Measurements from ENCODE around the gene FAM20C. TPM values are rescaled to one million over a fixed set of nuclear protein-coding genes. Genes with fewer than 3 reads are reported as not detected.

FAM20C gene
- total RNA-seq, 1 donor from 2014 or later: 21.9 TPM

DNA sequence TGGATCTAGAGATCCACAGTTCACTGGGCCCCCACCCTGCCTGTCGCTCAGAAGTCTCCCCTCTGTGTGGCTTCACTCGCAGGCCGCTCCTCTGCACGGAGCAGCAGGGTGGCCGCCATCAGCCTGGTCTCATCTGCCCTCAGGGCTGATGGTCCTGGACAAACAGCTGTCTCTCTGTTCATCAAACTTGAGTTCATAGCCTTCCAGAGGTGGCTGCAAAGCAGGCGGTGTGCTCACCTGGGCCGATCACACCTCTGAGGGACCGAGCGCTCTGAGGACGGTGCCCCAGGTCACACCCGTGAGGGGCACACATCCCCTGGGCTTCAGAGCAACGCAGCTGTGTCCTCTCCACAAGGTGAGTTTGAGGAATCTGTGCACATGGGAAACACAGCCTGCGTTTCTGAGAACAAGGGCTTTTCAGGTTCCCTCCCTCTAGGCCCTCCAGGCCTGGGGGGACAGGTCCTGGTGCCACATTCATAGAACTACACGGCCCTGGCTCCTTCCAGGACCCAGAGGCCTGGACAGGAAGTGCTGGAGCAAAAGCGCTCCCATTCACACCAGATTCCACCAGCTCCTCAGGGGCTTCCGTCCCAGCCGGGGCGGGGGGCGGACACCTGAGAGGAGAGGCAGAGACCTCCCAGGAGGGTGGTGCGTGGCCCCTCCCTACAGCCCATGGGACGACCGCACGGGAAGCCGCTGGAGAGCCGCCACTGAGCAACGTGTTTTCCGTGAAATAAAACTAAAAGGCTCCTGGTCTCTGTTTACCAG lies 31.2 kb upstream of the FAM20C start:
- no peak for DNase-seq (ENCODE audit: low read depth, low spot score)
- Mint-ChIP-seq H3K27me3 (ENCODE audit: low read depth) (no peaks in the 10 kb centered on the region), H3K27ac (ENCODE audit: unreplicated experiment) (peak overlapping the region; percentile 27), H3K4me1 (peaks cover under 1% of the 10 kb centered on the region), H3K4me3 (no peak overlapping the region), H3K9me3 (no peaks in the 10 kb centered on the region), H3K36me3 (ENCODE audit: low read depth) (no peaks in the 10 kb centered on the region)
- TF ChIP-seq, protein P1, sequence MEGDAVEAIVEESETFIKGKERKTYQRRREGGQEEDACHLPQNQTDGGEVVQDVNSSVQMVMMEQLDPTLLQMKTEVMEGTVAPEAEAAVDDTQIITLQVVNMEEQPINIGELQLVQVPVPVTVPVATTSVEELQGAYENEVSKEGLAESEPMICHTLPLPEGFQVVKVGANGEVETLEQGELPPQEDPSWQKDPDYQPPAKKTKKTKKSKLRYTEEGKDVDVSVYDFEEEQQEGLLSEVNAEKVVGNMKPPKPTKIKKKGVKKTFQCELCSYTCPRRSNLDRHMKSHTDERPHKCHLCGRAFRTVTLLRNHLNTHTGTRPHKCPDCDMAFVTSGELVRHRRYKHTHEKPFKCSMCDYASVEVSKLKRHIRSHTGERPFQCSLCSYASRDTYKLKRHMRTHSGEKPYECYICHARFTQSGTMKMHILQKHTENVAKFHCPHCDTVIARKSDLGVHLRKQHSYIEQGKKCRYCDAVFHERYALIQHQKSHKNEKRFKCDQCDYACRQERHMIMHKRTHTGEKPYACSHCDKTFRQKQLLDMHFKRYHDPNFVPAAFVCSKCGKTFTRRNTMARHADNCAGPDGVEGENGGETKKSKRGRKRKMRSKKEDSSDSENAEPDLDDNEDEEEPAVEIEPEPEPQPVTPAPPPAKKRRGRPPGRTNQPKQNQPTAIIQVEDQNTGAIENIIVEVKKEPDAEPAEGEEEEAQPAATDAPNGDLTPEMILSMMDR (conservative IDR thresholded peaks at IDR 0.05): no peak

GRCh38 chr7:162632-163297 lies 29.6 kb upstream of the FAM20C start:
- H3K27ac Mint-ChIP-seq (ENCODE audit: unreplicated experiment): peak overlapping the region; percentile 57
- peaks cover 9% of the 10 kb centered on the region for H3K4me1 Mint-ChIP-seq
- no peak overlapping the region for H3K4me3 Mint-ChIP-seq
- H3K36me3 Mint-ChIP-seq (ENCODE audit: low read depth): no peaks in the 10 kb centered on the region
- TF ChIP-seq, protein P1 (conservative IDR thresholded peaks at IDR 0.05): no peak
- no peak for DNase-seq (ENCODE audit: low read depth, low spot score)
- no peaks in the 10 kb centered on the region for H3K9me3 Mint-ChIP-seq
- H3K27me3 Mint-ChIP-seq (ENCODE audit: low read depth): no peaks in the 10 kb centered on the region

GRCh38 chr7:163298-163695 lies 29.1 kb upstream of the FAM20C start:
- H3K4me3 Mint-ChIP-seq: no peak overlapping the region
- peaks cover 10% of the 10 kb centered on the region for H3K4me1 Mint-ChIP-seq
- no peak overlapping the region for H3K27ac Mint-ChIP-seq (ENCODE audit: unreplicated experiment)
- H3K36me3 Mint-ChIP-seq (ENCODE audit: low read depth): no peaks in the 10 kb centered on the region
- no peaks in the 10 kb centered on the region for H3K27me3 Mint-ChIP-seq (ENCODE audit: low read depth)
- no peak for DNase-seq (ENCODE audit: low read depth, low spot score)
- TF ChIP-seq, protein P1 (conservative IDR thresholded peaks at IDR 0.05): no peak
- H3K9me3 Mint-ChIP-seq: no peaks in the 10 kb centered on the region

- H3K4me1 Mint-ChIP-seq: peaks cover 10% of the 10 kb centered on the region
- H3K27me3 Mint-ChIP-seq (ENCODE audit: low read depth): no peaks in the 10 kb centered on the region
- H3K27ac Mint-ChIP-seq (ENCODE audit: unreplicated experiment): peak overlapping the region; percentile 2
- H3K4me3 Mint-ChIP-seq: no peak overlapping the region
- TF ChIP-seq, protein P1 (conservative IDR thresholded peaks at IDR 0.05): no peak
- DNase-seq (ENCODE audit: low read depth, low spot score): no peak
- H3K9me3 Mint-ChIP-seq: no peaks in the 10 kb centered on the region
- no peaks in the 10 kb centered on the region for H3K36me3 Mint-ChIP-seq (ENCODE audit: low read depth)
These were observed 28.1 kb upstream of the FAM20C start for GRCh38 chr7:163971-164881.

DNA sequence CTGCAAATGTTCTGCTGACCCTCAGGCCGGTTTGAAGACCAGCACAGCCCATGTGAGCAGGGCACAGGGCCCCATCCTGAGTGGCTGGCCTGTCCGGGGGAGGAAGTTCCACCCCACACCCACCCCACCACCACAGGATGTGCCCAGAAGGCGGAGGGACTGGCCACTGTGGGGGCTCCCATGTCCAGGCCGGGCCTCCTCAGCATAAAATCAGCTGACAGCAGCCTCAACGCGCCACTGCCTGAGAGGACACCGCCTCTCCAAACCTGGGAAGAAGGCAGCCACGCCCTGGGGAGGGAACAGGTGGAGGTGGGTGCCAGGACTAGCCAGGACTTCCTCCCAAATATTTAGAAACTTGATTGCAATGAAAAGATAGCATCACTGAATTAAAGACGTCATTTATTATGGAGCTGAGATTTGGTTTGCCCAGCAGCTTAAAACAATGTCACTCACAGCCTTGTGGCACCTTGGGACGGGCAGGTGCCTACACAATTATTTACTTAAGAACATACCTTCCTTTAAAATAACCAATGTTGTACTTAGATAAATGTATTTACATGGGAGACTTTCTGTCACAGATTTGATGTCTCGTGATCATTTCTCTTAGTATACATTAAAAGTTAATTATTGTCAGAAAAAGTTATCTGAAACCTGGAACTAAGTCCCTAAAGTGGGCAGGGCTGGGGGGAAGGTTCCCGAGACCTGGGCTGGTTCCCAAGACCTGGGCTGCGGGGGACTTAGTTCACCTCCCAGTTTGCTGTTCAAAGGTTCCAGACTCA lies 27.3 kb upstream of the FAM20C start:
- TF ChIP-seq, protein P1 (conservative IDR thresholded peaks at IDR 0.05): no peak
- H3K9me3 Mint-ChIP-seq: no peaks in the 10 kb centered on the region
- no peak overlapping the region for H3K4me3 Mint-ChIP-seq
- H3K36me3 Mint-ChIP-seq (ENCODE audit: low read depth): no peaks in the 10 kb centered on the region
- H3K4me1 Mint-ChIP-seq: peaks cover 10% of the 10 kb centered on the region
- no peaks in the 10 kb centered on the region for H3K27me3 Mint-ChIP-seq (ENCODE audit: low read depth)
- no peak overlapping the region for H3K27ac Mint-ChIP-seq (ENCODE audit: unreplicated experiment)
- DNase-seq (ENCODE audit: low read depth, low spot score): no peak
